Stimulated activated CD8-positive, alpha-beta memory T cell treated with anti-CD3 and anti-CD28 coated beads, Interleukin-12 subunit alpha, Interleukin-12 subunit beta, amount 100 ng/mL, for 4 hours (primary cell): Measurements from ENCODE around the gene CTCF.

Experiments used
- DNase-seq: peaks from one replicate; pipeline ENCODE4 v3.0.0-alpha.2; 2020; ENCODE audit warnings: low read depth

CTCF gene

GRCh38 chr16:67666032-67666551 is 103.8 kb downstream of the CTCF start:
- DNase-seq = no peak

DNA sequence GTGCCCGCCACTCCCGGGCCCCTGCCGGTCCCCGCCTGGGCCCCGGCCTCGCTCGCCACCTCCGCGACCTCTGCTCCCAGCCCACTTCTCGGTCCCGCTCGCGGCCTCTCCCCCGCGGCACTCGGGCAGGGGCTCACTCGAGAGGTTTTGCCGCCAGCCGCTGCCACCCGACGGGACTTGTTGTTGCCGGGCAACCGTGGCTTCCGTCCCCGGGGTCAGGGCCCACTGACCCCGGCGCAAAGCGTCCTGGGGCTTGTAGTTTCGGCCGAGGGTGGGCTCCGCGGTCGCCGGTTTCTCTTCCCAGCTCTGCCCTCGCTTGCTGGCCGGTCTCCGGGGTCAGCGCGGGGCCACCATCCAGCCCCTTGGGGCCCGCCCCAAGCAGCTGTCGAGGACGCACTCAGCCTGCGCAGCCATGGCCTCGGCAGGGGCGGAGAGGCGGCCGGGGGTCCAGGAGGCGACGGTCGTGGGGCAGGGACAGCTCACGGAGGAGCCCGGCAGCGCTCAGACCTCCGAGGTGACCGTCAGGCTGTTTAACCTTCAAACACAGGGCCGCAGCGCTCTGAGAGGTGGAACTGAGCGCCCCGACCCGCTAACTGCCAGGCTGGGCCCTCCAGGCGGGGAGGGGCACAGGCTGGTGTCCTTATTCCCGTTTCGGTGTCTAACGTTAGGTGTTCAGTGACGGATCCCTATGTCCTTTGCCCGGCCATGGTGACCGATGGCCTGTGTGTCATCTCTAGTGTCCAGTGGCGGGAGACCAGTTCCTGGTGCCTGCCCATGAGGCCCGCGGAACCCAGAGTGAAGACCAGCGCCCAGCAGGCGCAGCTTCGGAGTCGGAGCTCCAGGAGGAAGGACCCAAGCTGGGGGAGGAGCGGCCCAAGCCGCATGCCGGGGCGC is 104.5 kb downstream of the CTCF start, which contains the start of the genes C16orf86 and ENKD1:
Gene C16orf86, plus strand, starts transcription at position 256 of the 894 bp plus-strand sequence. Its CDS starts 157 bp downstream, at position 413.
Gene ENKD1, minus strand, starts transcription at position 192 of the 894 bp plus-strand sequence. CDS start 308 bp downstream, outside the sequence.
- peak; percentile 68 for DNase-seq

DNA sequence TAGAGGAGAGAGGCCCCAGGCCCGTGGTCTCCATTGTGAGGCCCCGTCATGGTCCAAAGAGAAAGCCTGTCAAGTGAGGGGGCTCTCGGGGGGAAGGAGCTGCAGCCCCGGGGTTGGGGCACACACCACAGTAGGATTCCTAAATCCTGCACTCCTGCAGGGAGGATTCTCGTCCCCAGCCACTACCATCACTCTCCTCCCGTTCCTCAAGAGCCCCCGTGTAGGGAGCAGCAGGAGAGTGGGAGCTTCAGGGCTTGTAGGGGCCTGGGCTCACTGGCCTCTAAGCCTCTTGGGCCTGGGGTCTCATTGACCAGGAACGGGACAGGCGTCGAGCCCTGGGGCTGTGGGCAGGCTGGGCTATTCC is 105.1 kb downstream of the CTCF start:
- no peak for DNase-seq

GRCh38 chr16:67667817-67668494 is 105.6 kb downstream of the CTCF start:
- peak; percentile 60 for DNase-seq

DNA sequence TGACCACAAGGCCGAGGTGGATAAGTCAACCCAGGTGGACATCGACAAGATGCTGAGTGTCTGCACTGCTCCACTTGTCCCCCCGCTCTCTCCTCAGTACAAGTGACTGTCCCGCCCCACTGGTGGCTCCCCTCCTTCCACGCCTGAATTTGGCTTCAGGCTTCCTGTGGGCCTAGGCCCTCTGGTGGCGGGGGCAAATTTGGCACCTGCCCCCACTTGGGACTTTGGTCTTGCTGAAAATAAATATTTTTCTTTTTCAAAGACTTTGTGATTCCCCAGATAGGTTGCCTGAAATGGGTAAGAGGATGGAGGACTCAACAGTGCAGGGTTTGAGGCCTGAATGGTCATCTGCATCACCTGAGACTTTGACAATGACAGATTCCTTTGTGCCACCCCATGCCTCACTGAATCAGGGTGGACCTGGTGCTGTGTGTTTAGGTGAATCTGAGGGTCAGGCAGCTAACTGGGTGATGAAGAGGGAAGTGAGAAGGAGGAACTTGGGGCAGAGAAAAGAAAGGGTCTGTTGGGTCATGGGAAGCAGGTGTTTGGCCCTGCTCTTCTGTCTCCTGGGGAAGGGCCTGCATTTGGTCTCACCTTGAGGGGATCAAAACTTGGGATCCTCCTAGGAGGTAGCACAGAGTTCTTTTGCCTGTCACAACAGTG is 106.3 kb downstream of the CTCF start:
- DNase-seq = no peak

DNA sequence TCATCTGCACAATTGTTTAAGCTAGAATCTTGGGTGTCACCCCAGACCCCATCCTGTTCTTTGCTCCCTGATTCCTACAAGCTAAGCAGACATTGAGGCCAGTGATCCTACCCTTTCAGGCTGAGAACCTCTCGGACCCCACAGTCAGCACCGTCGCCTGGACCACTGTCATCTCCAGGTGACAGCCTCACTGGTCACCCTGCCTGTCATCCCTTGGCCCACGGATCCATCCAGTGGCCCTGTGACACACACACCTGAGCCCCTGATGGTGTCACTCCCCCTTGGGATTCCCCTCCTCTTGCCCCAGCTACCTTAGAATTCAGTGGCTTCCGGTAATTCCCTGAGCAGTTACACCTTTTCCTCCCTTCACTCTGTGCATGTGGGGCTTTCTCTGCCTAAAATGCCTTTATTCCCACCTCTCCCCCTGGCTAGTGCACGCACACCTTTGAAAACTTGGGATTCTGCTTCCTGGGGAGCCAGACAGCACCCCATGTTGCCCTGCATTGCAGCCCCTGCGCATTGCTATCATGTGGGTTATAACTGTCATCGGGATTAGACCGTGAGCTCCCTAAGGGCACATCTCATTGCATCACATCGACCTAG is 107.3 kb downstream of the CTCF start:
- DNase-seq = no peak

- no peak for DNase-seq
Observed at GRCh38 chr16:67672306-67672705, 110.0 kb downstream of the CTCF start.

GRCh38 chr16:67672739-67673662 is 110.7 kb downstream of the CTCF start:
- no peak for DNase-seq

GRCh38 chr16:67673712-67674580 is 111.6 kb downstream of the CTCF start:
- DNase-seq = no peak

DNA sequence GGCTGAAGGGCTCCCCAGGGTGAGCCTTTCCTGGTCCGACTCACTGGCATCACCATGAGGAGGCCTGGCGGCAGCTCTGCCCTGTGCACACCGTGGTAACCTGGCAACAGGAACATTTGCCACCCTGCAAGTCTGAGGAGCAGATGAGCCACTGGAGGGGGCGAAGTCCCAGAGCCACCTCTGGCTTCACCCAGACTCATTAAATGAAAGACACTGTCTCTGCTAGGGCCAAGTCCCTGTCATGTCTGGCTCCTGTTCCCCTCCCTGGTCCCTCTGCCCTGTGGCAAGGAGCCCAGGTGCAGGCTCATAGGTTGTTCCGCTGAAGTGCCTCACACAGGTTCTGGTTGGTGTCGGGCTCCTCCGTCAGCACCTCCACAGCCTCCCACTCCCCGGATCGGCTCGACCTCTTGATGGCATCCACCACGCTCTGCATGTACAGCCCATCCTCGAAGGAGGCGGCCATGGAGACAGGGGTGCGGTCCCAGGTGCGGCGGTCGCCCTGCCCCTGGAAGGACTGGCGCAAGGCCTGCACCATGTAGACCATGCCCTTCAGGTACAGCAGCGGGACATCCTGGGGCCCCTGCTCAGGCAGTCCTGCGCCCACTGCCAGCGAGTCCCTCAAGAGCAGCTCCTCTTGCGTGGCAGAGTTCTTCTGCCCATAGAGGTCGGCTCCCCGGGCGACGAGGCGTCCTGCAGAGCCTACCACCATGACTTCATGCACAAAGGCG is 112.7 kb downstream of the CTCF start:
- DNase-seq = no peak

- no peak for DNase-seq
Observed at GRCh38 chr16:67675579-67675935, 113.2 kb downstream of the CTCF start.

DNA sequence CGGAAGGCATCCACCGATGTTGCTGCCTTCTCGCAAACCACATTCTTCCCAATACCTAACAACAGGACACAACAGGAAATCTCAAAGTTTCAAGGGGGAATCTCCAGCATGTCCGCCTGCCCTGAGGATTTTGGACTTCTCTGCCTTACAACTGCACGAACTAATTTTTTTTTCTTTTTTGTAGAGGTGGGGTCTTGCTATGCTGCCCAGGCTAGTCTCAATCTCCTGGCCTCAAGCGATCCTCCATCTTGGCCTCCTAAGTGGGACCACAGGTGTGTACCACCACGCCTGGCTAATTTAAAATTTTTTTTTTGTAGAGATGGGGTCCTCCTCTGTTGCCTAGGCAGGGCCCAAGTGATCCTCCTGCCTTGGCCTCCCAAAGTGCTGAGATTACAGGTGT is 113.7 kb downstream of the CTCF start:
- DNase-seq = no peak

- no peak for DNase-seq
Observed at GRCh38 chr16:67676516-67676915, 114.2 kb downstream of the CTCF start.

- no peak for DNase-seq
Observed at GRCh38 chr16:67676939-67677338, 114.6 kb downstream of the CTCF start.

- no peak for DNase-seq
Observed at GRCh38 chr16:67677712-67678111, 115.4 kb downstream of the CTCF start.

DNA sequence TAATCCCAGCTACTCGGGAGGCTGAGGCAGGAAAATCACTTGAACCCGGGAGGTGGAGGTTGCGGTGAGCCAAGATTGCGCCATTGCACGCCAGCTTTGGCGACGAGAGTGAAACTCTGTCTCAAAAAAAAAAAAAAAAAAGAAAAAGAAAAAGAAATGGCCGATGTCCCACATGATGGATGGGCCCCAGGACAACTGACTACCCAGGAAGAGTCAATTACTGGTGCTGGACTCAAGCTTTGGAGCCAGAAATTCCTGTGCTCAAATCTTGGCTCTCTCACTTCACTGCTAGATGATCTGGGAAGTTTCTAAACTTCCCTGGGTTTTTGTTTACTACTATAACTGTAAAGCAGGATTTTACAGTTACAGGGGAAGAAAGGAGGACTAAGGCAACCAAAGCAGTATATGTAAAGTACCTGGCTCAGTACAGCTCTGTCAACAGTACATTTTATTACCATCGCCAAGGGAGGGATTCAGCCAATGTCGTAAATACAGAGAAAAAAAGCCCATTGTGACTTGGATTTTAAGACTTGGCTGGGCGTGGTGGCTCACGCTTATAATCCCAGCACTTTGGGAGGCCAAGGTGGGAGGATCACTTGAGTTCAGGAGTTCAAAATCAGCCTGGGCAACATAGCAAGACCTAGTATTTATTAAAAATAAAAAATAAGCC is 116.2 kb downstream of the CTCF start:
- DNase-seq = no peak

DNA sequence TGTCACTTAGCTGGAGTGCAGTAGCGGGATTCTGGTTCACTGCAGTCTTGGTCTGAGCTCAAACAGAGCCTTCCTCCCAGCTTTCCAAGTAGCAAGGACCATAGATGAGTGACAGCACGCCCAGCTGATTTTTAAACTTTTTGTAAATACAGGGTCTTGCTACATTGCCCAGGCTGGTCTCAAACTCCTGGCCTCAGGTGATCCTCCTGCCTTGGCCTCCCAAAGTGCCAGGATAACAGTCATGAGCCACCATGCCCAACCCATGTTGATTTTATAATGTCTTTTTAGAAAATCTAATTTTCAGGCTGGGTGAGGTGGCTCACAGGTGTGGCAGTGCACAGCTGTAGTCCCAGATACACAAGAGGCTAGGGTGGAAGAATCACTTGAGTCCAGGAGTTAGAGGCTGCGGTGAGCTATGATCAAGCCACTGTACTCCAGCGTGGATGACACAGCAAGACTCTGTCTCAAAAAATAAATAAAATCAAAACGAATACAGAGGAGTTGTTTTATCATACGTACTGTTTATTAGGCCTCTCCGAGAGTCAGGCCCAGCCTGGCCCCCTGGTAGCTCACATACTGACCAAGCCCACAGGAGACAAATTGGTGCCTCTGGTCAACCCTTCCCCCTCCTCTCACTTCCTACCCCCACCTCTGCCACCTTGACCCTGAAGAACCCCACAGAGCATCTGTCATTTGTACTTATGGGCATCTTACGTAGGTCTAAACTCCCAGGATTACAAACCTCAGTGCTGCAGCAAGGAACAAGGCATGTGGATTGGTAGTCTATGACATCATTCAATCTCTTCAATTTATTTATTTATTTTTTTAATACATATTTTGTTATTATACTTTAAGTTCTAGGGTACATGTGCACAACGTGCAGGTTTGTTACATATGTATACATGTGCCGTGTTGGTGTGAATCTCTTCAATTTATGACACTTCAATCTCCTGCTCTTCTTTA is 117.9 kb downstream of the CTCF start:
- no peak for DNase-seq

- DNase-seq = no peak
Observed at GRCh38 chr16:67683767-67684166, 121.4 kb downstream of the CTCF start.
